DMS 273 treated with DMSO at 0.1 percent for 48 hours (cell line): ENCODE results near the gene SLC6A7.

Experiments
- DNase-seq: peaks from one replicate; lab custom pipeline; 2025; lab: John Stamatoyannopoulos, UW

SLC6A7 gene

DNA sequence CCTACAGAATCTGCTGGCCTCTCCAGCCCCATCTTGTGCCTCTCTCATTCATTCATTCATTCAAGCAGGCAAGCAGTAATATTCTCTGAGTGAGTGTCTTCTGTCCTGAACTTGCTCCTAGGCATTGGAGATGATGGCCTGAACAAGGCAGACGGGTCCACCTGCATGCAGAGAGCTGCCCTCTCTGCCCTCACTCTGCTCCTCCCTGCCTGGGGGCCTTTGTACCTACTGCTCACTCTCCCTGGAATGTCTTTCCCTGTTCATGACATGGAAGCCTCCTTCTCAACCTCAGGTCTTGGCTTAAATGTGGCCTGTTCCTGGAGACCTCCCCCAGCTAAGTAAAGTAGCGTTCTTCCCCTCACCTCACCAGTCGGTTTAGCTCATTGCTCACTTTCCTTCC is 16.7 kb upstream of the SLC6A7 start:
- DNase-seq, result no peak

DNA sequence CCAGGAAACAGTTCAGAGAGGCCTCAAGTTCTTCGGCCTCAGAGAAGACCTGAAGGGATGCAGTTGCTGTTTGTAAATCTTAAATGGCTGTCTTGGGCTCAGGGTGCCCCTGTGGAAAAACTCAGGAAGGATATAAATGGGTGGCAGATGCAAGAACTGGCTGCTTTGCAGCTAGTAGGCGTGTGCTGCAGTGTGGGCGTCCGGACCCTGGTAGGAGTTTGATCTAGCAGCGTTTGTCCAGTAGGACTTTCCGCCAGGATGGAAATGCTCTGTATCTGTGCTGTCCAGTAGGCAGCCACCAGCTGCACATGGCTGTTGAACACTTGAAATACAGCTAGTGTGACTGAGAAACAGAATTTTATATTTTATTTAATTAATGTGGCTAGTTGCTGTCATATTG is 15.6 kb upstream of the SLC6A7 start:
- no peak for DNase-seq

DNA sequence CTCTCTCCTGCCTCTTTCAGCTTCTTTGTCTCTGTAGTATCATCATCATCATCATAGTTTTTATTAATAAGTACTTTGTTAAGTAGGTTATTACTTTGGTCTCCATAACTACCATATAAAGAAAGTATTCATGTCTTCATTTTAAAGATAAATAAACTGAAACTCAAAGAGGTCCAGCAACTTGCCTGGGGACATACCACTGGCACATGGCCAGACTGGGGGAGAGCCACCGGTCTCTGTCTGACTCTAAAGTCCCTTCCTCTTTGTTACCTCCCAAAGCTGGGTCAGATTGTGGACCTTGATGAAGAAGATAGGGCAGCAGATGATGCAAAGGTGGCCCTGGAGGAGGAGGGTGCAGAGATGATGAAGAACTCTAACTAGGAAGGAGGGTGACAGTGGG is 14.8 kb upstream of the SLC6A7 start:
- DNase-seq, result no peak

GRCh38 chr5:150175536-150175935 is 14.3 kb upstream of the SLC6A7 start:
- DNase-seq, result no peak

- DNase-seq, result no peak
Measured at GRCh38 chr5:150176745-150177477, 13.0 kb upstream of the SLC6A7 start.

DNA sequence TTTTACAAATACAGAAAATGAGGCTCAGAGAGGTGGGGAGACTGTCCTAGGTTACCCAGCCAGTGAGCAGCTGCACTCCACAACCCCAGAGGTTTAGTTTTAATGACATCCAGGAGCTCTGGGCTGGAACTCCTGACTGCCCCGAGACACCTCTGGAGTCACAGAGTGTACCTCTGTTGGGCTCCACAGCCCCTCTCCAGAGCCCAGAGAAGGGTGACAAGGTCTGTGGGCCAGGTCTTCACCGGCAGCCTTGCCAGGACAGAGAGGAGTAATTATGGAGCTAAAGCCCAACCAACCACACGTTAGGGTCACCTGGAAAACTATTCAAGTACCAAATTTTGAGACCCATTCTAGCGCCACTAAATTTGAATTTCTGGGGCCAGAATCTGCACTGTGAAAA is 12.1 kb upstream of the SLC6A7 start:
- no peak for DNase-seq

DNA sequence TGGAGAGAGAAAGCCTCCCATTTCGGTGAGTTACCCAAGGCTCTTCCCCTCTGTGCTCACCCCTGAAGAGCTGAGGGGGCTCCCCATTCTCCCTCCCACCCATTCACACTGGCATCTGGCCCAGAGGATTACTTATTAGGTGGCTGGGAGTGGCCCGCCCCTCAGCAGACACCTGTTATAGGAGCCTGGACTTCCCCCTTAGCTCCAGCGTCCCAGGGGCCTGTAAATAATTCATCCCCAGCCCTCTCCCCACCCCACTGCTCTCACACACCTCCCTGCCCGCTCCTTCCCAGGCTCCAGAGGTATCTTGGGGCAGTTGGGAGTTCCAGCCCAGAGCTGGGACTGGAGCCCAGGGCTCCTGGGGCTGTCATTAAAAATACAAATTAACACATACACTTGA is 11.6 kb upstream of the SLC6A7 start:
- DNase-seq, result no peak

- DNase-seq, result no peak
Measured at GRCh38 chr5:150179019-150179620, 10.7 kb upstream of the SLC6A7 start.

GRCh38 chr5:150180241-150181026 is 9.4 kb upstream of the SLC6A7 start:
- DNase-seq, result no peak

DNA sequence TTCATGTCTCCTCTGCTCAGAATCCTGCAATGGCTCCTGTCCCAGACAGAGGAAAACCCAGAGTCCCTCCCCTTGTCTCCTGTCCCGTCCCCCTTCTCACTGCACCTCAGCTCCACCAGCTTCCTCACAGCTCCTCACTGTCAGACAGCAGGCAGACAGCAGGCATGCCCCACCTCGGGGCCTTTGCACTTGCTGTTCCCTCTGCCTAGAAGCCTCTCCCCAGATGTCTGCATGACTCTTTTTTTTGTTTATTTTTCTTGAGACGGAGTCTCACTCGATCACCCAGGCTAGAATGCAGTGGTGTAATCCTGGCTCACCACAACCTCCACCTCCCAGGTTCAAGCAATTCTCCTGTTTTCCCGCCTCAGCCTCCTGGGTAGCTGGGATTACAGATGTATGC is 8.8 kb upstream of the SLC6A7 start:
- no peak for DNase-seq

DNA sequence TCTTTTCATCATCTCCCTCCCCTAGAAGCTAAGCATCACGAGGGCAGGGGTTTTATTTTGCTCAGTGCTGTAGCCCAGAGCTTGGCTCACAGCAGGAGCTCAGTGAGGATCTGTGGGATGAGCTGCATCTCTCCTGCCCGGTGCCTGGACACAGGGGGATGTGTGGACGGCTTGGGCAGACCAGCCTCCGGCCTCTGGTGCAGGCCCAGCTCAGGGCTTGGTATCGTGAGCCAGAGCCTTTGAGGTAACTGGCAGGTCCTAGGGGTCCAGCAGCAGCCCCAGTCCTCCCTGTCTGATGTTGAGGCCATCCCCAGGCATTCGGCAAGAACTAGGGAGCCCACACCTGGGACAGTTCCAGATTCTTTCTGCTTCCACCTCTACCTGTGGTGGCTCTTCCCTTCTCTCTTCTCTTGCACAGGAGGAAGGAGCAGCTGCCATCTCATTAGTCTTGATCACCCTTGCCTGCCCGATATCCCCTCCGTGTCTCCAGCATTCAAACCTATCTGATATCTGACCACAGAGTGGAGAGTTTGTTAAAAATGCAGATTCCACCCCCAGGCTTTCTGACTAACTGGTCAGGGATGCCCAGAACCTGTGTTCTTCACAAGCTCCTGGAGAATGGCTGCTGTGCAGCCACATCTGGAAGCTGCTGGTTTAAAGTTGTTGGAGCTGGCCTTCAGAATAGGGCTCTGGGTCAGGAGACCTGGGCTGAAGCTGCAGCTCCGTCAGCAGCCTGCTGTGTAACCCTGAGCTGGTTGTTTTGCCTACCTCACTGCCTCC is 7.9 kb upstream of the SLC6A7 start:
- DNase-seq, result no peak

GRCh38 chr5:150182774-150183173 is 7.1 kb upstream of the SLC6A7 start:
- no peak for DNase-seq

DNA sequence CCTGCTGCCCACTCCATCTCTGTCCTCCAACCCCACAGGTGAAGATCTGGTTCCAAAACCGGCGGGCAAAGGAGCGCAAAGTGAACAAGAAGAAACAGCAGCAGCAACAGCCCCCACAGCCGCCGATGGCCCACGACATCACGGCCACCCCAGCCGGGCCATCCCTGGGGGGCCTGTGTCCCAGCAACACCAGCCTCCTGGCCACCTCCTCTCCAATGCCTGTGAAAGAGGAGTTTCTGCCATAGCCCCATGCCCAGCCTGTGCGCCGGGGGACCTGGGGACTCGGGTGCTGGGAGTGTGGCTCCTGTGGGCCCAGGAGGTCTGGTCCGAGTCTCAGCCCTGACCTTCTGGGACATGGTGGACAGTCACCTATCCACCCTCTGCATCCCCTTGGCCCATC is 6.4 kb upstream of the SLC6A7 start:
- DNase-seq, result no peak

DNA sequence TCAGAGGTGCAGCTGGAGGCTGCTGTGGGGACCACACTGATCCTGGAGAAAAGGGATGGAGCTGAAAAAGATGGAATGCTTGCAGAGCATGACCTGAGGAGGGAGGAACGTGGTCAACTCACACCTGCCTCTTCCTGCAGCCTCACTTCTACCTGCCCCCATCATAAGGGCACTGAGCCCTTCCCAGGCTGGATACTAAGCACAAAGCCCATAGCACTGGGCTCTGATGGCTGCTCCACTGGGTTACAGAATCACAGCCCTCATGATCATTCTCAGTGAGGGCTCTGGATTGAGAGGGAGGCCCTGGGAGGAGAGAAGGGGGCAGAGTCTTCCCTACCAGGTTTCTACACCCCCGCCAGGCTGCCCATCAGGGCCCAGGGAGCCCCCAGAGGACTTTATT is 5.9 kb upstream of the SLC6A7 start:
- no peak for DNase-seq

GRCh38 chr5:150184990-150185912 is 4.6 kb upstream of the SLC6A7 start:
- DNase-seq, result no peak

DNA sequence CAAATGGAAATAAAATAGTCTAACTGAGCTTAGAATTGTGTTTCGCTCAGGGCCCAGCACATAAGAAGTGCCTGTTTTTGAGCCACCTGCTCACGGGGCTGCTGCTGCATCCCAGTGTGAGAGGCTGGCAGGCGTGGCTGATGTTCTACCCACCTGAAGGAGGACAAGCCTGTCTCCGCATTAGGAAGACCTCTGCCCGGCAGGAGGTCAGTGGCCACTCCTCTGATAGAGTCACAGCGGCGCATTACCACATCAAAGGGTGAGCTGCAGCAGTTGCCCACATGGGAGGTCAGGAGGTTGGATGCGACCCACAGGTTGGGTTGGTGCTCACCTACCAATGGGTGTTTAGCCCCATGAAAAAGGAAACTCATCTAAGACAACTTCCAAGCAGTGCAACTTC is 3.7 kb upstream of the SLC6A7 start:
- DNase-seq, result no peak

DNA sequence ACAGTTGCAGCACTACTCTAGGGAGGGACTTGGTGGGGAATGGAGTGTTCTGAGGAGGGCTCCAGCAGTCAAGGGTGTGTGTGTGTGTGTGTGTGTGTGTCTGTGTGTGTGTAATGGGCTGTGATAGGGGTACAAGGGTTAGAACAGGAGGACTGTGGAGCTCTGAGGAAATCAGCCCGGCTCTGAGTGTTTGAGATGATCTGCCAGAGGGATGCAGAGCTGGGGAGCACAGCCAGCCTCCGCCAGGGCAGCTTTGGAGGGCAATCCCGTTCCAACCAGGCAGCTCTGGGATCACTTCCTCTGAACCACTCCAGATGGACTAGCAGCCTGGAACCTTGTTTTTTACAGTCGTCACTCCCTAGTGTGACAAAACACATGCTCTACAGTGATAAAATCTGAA is 3.0 kb upstream of the SLC6A7 start:
- DNase-seq, result no peak

GRCh38 chr5:150188146-150188842 is 1.6 kb upstream of the SLC6A7 start:
- no peak for DNase-seq

DNA sequence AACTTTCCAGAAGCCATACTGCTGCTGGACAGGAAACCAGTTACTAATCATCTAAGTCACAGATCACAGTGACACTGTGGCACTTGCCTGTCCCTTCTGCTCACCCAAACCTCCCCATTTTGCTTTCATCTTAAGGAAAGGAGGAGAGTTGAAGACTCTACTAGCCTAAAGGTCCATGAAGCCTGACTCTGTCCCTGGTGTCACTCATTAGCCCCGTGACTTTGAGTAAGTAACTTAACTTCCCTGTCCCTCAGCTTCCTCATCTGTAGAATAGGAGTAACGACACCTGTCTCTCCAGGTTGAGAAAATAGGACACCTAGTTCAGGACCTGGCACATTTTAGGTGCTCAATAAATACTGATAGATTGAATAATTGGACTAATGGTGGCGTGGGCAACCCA is 536 bp upstream of the SLC6A7 start:
- DNase-seq, result no peak

DNA sequence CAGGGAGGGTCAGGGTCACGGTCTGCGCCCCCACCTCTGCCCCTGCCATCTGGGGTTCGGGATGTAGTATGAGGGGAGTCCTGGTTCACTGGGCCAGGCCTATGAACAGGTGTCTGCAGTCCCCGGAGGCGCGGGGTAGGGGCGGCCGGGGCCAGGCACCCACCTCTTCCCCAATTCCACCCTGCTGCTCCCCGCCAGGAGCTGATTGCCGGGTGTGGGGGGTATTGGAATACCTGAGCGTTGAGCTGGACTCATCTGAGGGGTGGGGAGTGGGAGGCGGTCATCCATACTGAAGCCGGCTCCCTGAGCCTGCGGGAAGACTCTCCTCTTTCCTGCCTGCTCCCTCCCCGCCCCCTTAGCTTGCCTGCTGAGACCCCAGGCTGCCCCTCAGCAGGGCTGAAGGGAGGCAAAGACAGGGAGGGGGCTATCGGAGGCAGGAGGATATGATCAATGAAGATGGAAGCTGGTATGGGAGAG is 679 bp downstream of the SLC6A7 start:
- no peak for DNase-seq

DNA sequence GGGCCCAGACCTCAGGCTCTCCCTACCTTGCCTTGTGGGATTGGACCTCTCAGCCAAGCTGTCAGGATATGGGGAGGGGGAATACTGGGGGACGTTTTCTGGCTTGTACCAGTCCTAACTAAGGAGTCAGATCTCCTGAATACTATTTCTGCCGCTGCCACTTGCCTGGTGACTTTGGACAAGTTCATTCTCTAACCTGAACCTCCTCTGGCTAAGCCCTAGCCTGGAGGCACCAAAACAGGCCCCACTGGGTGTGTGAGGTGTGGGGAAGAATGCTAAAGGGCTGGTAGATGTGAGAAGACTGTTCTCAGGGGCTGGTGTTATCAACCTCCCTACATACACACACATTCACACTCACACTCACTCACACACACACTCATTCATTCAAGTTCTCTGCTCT is 1.1 kb downstream of the SLC6A7 start:
- DNase-seq, result no peak
